GM19035 (cell line): Measurements from ENCODE around the gene TIMM10.
A peak's percentile ranks its signal among the peaks of the same experiment; 100 is the strongest.
"Not testable (repeated sequence)": the region's sequence is repeated elsewhere in the genome, so short reads cannot be mapped to it uniquely, and the experiment has no call there.

Experiments
- ATAC-seq: cut with Tn5 transposase; IDR thresholded peaks from one replicate; pipeline ENCODE4 v1.9.1; 2021; ENCODE audit not compliant: unreplicated experiment

The TIMM10 gene

DNA sequence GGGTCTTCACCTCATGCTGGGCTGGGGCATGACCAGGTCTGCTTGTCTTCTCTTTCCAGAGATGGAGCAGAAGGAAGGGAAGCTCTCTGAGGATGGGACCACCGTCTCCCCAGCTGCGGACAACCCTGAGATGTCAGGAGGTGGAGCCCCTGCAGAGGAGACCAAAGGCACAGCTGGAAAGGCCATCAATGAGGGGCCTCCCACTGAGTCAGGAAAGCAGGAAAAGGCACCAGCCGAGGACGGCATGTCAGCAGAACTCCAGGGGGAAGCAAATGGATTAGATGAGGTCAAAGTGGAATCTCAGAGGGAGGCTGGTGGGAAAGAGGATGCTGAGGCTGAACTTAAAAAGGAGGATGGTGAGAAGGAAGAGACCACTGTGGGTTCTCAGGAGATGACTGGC, 12.0 kb upstream of the TIMM10 start:
- no peak for ATAC-seq

DNA sequence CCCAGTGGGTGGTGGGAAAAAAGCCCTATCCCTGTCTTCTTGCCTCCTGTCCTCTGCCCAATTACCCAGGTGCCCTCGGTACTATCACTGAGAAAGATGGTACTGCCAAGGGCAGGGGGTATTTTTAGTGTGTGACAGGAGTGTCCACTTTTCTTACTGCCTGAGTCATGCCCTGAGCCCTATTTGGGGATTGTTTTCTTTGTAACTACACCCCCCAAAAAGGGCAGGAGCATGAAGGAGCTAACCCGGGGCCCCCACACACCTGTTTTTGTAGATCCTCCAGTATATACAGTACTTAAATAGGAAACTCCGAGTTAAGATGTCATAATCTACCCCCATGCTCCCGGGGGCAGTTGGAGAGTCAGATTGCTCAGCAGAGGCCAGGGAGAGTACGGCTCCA, 10.6 kb upstream of the TIMM10 start:
- ATAC-seq: no peak

DNA sequence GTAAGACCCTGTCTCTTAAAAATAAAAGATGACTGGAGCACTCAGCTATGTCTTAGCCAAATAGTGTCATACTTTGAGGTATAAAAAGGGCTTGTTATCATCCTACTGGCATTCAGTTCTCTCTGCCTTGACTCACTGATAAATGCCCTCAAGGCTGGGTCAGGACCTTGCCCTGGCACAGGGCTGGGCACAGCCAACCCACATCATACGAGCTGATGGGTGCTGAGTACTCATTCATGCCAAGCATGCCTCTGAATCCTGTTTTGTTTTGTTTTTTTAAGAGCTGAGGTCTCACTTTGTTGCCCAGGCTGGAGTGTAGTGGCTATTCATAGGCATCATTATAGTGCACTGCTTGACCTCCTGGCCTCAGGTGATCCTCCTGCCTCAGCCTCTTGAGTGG, 8.8 kb upstream of the TIMM10 start:
- ATAC-seq: no peak

DNA sequence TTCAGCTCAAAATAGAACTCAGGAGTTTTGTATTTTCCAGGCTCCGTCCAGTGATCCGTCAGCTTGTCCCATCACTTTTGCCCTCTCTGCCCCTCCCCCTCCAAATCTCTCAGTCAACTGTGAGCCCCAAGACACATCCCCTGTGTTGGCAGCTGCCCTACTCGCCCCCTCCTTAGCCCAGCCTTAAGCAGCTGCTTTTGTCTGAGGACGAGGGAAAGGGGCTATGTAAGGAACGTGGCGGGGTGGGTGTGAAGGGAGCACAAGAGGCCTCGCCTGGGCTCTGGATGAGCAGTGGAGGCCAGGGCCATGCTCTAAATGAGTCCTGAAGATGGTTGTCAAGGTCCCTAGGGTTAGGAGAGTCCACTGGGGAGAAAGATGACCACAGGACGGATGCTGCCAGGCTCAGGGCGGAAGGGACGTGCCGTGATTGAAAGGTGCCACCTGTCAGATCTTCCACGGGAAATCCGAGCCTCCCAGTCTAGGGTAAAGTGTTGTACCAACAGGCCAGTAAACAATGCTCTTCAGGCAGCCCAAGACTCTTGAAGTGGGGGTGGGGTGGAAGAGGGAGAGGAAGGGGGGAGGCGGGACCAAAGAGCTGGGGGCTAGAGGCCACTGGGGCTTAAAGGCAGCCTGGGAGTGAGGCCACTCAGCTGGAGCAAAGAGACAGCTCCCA, 6.5 kb upstream of the TIMM10 start, which contains the start of gene SMTNL1:
Gene SMTNL1, plus strand, starts transcription at position 649 of the 673 bp plus-strand sequence. CDS start 5,048 bp downstream, outside the sequence.
- no peak for ATAC-seq

DNA sequence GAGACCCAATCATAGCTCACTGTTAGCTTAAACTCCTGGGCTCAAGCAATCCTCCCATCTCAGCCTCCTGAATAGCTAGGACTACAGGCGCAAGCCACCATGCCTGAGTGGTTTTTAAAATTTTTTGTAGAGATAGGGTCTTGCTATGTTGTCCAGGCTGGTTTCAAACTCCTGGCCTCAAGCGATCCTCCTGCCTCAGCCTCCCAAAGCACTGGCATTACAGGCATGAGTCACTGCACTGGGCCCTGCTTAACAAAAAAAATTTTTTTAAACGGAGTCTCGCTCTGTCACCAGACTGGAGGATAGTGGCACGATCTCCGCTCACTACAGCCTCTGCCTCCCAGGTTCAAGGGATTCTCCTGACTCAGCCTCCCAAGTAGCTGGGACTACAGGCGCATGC, 3.9 kb upstream of the TIMM10 start:
- ATAC-seq: not testable (repeated sequence)

DNA sequence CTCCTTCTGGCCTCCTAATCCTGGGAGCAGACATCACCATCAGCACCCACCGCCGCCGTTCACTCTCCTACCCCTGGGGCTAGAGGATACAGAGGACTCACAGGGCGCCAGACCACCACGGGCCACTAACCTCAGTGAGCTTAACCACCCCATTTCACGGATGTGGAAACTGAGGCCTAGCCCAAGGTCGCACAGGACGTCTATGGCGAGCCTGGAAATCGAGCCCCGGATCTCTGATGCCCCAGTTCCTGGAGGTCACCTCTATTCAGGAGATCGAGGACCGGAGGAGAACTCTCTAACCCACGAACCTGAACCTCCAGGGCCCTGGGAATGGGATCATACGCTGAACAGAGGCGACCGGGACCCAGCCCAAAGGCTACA, 349 bp downstream of the TIMM10 start:
- ATAC-seq: peak; percentile 7

DNA sequence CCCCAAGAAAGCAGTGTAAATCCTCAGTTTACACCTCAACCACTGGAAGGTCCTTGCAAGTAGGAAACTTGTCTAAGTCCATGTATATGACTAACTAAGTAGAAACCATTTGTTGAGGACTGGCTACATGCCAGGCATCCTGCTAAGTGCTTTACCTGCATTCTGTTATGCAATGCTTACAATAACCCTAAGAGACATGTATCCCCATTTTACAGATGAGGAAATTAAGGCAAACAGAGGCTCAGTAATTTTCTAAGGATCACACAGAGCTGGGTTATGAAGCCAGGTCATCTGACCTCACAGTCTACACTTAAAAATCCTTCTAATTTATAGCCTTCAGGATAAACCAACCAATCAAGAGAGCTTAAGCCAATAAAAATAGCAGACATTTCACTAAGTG, 1.5 kb downstream of the TIMM10 start:
- no peak for ATAC-seq

DNA sequence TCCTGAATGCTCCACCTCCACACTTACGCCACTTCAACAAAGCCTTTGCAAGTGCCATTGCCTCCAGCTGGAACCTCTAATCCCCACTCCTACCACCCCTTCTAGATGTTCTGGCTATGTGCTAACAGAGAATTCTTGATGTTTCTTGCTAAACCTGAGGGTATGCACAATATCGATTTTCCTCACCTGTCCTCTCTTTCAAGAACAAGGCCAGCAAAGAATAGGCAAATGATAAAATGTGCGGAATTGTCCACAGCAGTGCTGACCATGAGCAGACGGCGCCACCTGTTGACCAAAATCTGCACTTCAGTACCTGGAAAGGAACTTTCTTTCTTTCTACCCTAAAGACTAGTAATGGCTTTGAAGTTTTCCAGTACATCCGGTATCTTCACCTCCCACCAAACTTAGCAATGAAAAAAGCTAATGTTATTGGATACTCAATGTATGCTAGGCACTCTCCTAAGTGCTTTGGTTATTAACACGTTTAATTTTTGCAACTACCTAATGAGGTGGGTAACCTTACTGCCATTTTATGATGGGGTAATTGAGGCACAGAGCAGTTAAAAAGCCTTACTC, 3.4 kb downstream of the TIMM10 start:
- ATAC-seq: no peak

DNA sequence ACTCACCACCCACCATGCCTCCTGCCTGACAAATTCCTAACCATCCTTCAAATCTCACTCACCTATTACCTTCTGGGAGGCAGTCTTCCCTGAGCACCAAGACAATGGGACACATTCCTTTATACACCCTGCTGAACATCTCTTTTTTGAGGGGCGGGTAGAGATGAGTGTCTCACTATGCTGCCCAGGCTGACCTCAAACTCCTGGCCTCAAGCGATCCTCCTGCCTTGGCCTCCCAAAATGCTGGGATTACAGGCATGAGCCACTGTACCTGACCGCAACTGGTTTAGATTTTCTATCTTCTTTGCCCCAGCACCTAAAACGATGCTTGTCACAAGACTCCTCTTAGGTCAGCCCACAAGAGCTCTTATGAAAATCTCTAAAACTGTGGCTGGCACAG, 7.1 kb downstream of the TIMM10 start:
- no peak for ATAC-seq

DNA sequence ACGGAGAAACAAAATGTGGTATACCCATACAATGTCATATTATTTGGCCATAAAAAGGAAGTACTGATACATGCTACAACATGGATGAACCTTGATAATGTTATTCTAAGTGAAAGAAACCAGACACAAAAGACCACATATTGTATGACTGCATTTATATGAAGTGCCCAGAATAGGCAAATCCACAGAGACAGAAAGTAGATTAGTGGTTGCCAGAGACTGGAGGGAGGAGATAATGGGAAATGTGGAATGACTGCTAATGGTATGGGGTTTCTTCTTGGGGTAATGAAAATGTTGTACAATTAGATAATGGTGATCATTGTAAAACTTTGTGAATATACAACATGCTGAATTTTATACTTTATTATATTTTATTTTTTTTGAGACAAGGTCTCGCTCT, 9.4 kb downstream of the TIMM10 start:
- ATAC-seq: no peak

DNA sequence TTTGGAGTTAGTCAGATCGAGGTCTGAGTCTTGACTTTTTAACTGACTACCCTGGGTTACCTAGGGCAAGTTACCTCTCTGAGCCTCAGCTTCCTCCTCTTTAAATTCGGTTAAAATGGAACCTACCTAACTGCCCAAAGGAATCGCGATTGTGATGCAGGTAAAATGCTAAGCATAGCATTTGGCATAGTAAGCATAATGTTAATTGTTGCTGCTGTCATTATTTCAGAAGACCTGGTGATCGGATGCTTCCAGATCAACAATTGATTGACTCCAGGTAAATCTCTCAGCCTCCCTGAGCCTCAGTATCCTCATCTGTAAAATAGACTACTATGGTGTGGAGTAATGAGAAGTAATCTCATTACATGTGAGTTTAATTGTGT, 14.5 kb downstream of the TIMM10 start:
- no peak for ATAC-seq

DNA sequence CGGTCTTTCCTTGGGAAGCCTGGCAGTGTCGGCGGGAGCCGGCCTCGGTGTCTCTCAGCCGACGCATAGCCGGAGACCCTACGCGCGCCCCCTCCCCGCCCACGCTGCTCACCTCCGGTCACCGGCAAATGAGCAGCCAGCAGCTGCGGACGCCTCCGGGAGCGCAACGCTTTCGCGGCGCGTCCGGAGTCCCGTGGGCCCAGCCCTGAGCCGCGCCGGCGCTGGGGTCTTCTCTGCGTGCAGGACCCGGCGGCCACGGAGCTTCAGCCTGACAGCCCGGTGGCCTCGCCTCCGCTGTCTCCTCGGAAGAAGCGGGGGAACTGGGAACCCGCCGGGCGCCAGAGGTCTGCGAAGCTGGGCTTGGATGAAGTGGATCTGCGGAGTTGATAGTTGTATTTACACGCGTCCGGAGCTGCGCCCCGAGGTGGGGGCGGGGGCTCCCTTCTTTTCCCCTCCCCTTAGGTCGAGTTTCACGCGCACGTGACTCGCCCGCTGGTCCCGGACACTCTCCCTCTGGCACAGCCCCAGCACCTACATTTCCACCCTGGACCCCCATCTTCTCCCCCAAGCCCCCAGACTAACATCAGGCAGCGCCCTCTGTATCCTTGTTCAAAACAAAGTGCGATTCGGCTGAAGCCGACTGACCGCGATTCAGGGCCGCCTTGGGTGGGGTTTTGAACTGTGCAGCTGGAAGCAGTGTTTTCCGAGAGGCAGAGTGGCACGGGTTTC, 15.1 kb downstream of the TIMM10 start, which contains the start of gene SLC43A1:
Gene SLC43A1, minus strand, starts transcription at position 371 of the 729 bp plus-strand sequence. CDS start 1,591 bp downstream, outside the sequence.
- peak; percentile 54 for ATAC-seq

DNA sequence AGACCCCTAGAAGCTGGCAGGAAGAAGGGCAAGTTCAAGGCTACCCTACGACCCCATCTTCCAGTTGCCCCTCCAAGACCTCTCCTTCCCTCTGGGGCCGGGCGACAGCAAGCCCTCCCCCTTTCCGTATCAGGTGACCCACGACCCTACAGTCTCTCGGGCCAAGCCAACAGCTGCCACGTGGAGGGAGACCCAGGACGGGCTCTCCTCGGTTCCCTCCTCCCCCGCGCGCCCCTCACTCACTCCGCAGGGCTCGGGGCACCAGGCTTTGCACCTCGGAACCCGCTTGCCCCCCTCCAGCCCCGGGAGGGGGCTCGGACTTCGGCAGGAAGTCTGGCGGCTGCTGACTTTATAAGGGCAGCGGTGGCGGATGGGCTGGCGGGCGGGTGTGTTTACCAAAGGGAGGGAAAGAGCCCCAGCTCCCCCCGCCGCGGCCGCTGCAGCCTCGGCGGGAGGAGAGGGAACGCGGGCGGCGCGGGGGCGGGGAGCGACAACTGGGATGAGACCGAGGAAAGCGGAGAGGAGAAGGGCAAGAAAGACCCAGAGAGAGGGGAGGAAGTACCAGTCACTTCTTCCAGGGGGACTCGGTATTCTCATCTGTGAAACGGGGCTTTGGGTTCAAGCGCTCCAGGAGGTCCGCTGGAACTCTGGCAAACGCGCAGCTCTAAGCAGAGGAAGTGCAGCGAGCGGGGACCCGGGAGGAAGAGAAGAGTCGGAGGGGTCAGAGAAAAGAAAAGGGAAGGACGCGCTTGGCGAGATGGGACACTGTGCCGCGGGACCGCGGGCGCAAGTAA, 15.8 kb downstream of the TIMM10 start:
- ATAC-seq: peak; percentile 51

DNA sequence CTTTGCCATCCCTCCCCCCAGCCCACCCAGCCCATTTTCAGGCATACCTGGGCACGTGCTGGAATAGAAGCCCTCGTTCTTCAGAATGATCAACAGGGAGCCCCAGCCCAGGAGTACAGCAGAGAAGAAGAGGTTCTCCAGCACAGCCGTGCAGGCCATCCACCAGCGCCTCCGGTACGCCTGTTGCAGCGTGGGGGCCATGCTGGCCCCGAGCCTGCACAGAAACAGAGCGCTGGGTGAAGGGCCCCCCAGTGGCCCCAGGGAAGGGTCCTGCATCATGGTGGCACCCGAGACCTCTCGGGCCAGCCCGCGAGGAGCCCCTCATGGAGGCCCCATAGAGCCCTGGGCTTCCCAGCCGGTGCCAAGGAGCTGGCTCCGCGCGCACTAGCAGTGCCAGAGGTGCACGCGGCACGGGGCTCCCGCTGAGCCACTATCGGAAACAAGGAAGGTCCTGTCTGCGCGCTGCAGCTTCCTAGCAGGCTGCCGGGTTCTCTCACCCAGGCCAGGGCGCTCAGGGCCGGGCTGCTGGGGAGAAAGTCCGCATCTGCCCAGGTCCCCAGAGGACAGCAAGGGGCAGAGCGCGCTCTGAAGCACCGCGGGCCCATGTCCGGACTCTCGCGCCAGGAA, 16.5 kb downstream of the TIMM10 start:
- peak; percentile 42 for ATAC-seq

DNA sequence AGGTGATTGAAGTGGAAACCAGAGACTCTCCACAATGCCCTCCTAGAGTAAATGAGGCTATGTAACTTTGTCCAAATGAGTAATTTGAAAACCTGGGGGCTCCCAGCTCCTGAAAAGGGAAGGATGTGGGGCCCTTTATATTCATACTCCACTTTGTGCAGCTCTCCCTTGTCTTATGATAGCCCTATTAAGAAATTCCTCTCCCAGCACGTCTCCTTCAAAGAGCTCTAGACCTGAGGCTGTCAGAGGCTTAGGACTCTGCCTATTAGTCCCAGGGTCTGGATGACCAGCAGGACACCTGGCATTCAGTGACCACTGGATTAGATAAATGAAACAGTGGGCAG, 17.1 kb downstream of the TIMM10 start:
- no peak for ATAC-seq

DNA sequence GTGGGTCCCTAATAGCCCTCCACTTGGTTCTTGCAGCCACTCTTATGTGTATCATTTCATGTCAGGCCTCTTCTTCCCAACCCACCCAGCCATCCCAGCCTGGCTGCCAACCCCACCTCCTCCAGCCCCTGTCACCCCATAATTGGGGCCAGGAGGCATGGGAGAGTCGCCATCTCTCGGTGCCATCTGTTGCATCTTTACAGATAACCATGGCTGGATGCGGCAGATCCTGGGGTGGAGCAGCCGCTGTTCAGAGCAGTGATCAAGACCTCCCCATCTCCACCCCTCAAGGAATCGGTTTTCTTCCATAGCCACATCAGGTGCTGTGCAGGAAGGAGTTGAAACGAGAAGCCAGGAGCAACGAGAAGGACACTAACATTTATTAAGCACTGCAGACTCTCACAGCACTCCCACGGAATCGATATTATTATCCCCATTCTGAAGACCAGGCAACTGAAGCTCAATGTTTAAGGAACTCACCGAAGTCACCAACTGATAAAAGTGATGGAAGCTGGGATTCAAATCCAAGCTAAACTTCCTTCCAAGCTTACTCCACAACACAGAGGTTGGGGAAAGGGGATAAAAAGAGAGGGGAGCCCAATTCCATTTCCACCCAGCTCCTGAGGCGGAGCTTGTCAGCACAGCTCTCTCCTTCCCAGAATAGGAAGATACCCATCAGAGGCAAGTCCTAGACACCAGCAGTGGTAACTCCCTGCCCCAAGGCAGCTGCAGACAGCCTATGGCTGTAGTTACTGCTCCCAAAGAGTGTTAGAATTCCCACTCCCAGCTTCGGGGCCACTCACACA, 17.7 kb downstream of the TIMM10 start:
- no peak for ATAC-seq

DNA sequence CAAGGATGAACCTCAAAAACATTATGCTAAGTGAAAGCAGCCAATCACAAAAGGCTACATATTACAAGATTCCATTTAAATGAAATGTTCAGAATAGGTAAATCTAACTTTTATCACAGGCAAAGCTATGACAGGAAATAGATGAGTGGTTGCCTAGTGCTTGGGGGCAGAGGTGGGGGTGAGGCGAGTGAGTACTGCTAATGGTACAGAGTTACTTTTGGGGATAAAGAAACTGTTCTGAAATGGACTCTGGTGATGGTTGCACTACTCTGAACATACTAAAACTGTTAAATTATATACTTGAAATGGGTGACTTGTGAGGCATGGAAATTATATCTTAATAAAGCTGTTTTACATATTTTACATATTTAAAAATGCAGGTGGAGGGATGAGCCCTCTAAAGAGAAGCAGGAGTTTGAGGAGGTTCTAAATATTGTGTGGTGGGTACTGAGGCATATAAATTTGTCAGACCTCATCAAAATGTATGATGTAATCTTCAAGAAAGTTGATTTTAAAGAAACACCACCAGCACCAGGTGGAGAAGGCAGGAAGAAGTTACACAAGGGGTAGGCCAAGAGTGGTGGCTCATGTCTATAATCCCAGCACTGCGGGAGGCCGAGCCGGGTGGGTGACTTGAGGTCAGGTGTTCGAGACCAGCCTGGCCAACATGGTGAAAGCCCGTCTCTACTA, 18.7 kb downstream of the TIMM10 start:
- no peak for ATAC-seq

DNA sequence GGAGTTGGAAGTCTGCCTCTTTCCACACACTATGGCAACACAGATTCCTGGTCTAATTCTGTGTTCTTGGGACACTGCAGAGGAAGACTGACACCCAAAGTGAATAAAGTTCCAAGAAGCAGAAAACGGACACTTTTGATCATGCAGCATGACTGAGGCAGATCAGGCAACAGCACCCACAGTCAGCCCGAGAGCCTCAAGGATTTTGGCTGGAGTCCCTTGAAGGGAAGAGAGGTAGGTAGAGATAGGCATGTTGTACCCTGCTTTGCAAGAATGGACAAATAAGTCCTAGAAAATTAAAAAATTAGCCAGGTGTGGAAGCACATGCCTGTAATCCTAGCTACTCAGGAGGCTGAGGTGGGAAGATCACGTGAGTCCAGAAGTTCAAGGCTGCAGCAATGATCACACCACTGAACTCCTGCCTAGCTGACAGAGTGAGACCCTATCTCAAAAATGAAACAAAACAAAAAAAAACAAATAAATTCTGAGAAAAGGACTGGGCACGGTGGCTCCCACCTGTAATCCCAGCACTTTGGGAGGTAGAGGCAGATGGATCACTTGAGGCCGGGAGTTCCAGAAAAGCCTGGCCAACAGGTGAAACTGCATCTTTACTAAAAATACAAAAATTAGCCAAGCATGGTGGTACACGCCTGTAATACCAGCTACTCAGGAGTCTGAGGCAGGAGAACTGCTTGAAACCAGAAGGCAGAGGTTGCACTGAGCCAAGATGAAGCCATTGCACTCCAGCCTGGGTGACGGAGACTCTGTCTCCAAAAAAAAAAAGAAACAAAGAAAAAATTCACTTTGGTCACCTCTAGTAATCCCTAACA, 22.0 kb downstream of the TIMM10 start:
- no peak for ATAC-seq

DNA sequence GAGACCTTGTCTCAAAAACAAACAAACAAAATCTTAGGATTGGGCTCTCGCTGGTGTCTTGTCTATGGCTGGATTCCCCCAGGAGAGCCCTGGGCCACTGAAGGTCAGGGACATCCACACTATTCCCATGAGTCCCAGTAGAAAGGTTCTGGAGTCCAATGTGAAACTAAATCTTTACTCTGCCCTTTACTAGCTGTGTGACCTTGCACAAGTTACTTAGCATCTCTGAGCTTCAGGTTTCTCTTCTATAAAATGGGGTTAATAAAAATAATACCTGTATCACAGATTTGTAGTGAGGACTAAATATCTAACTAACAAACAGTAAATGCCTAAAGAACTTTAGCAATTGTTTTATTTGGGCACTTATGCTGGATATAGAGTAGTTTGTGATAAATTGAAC, 24.0 kb downstream of the TIMM10 start:
- no peak for ATAC-seq
